ENCODE measurements around the gene EEFSEC.

EEFSEC gene

DNA sequence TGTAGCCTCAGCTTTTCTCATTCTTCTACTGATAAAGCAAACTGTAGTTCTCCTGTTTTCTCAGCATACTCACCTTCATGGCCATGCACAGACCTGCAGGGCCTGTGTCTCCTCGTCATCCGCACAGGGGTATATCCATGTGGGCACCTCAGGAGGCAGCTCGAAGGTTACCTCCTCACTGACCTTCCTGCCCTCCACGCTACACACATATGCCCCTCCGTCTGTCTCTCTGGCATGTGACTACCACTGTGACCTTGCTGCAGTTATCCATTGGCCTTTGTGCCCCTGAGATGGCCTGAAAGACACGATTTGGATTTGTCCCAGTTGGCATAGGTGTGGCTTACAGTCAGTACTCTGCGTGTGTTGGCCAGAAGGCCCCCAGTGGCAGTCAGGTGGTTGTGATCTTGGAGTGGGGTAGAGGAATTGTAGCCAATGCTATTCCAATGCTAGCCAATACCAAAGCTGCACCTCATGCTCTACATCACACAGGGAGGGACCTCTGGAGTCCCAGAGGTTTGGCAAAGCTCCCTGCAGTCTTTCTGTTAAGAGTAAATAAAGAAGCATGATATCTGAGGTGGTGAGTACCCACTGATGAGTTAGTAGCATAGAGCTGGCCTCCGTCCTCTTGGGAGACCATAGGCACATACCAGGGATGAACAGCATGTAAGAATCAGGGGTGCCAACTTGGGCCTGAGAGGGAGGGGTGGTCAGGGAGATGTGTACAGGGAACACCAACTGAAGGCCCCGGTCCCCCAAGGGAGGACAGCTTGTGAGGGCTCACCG, 143.4 kb downstream of the EEFSEC start:
- DNase-seq: no peak

DNA sequence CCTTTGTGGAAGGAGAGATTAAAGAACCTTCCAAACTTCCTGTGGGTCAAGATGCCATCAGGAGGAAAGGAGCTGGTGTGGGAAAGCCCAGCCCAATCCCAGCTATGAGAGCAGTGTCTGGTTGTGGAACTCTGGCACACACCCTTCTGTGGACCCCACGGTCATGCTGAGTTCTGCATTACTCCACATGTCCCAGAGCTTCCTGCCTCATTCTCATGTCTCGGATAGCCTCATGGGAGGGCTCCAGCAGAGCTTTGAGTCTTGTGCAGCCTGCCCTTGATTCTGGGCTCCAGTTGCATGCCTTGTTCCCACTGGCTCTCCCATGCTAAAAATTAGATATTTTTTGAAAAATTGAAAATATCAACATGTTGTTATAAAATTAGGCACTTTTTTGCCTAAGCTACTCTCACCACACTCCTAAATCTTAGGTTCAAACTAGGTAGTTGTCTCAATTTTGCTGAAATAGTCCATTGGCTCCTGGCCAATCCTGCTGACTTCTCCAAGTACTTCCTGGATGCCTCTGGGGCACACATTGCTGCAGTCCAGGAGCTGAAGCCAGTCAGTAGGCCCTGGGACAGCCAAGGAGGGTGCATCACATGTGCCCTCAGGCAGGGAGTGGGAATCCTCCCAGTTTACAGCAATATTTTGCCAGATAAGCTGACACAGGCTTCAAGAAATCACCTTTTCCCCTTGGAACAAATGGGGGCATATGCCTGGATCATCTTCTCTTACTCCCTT, 144.3 kb downstream of the EEFSEC start:
- DNase-seq: peak; percentile 14

- no peak for DNase-seq
Measured at GRCh38 chr3:128301186-128302023, 148.1 kb downstream of the EEFSEC start.

DNA sequence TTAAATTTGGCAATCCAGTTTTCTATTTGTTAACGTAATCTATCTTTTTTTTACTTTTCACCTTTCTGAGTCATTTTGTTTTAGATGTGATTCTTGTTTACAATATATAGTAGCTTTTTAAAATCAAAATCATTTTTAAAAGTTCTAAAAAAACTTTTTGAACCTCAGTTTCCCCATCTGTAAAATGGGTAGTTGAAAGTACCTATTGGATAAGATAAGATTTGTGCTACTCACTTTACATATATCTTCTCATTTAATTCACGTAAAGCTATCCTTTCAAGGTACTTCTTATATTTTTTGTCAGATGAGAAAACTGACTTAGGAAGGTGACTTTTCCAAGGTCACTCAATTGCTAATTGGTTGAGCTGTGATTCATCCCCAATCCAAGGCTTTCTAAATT, 153.2 kb downstream of the EEFSEC start:
- no peak for DNase-seq

DNA sequence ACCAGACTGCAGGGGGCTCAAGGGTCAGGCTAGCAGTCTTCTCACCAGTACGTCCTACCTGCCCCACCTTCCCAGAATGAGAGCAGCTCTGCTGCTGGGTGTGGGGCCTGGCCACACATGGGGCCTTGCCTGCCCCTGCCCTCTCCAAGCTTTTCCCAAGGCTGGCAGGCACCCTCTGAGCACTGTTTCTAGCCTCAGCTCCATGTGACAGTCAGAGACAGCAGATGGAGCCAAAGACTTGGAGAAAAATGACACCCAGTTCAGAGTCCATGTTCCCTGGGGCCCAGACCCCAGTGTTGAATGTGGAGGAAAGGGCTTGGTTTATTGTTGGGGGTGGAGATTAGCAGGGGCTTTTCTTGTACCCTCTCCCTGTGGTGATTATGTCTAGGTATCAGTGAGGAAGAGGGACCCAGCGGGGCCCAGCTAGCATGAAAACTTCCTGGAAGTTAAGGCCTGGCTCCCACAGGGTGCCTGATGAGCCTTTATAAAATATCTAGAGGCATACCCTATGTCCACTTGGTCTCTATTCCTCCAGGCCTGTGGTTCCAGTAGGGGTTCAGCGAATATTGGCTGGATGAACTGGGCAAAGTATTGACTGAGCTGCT, 153.8 kb downstream of the EEFSEC start:
- DNase-seq: peak; percentile 24

- DNase-seq: no peak
Measured at GRCh38 chr3:128307781-128308469, 154.6 kb downstream of the EEFSEC start.

- no peak for DNase-seq
Measured at GRCh38 chr3:128309026-128309425, 155.7 kb downstream of the EEFSEC start.

DNA sequence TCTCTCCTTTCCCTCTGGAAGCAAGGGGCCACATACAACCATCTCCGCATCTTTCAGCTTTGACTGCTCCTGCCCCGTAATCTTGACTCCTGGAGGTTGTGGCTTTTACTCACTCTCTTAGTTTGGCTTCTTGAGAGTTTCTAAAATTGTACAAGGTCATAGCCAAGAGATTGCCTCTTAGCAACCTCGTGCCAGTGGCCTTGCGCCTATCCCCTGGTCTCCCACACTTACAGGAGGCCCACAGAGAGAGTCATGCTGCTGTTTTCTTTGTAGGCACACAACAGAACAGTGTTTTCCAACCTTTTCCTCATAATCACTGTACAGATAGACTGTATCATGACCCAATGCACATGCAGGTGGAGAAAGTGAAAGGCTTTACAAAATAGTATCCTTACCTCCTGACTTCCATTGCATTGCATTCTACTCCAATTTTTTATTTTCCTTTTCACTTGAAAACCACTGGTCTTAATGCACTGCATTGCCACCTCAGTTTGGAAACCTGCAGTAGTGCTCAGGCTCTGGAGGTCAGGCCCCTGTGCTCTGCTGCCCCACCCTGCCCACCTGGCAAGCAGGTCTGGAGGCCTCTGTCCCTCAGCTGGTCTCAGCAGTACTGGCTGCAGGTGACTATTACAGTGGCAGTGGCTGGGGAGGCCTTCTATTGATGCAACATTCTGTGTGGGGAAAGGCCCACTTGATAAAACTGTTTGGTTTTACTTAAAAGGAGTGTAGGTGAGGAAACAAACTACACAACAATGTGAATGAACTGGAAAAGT, 157.2 kb downstream of the EEFSEC start:
- DNase-seq: no peak

GRCh38 chr3:128311441-128311844, 158.2 kb downstream of the EEFSEC start:
- no peak for DNase-seq

DNA sequence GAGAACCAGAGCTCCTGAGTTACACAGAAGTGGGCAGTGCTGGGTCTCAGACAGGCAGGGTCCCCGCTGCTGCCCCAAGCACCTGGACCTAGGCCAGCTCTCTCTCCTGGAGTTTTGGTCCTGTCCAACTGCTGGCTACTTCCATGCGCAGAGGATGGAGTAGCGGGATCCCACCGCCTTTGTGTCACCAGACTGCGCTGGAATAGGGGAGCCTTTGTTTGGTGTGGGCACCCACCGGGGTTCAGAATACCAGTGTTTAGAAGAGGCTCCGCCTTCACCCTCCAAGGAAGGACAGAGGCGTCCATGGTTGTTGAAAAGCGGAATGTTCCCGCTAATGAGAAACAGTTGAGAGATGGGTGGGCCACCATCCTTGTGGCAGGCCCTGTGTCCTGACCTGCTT, 159.0 kb downstream of the EEFSEC start:
- no peak for DNase-seq

GRCh38 chr3:128313071-128313725, 159.9 kb downstream of the EEFSEC start:
- DNase-seq: no peak

- DNase-seq: no peak
Measured at GRCh38 chr3:128313935-128314334, 160.7 kb downstream of the EEFSEC start.

DNA sequence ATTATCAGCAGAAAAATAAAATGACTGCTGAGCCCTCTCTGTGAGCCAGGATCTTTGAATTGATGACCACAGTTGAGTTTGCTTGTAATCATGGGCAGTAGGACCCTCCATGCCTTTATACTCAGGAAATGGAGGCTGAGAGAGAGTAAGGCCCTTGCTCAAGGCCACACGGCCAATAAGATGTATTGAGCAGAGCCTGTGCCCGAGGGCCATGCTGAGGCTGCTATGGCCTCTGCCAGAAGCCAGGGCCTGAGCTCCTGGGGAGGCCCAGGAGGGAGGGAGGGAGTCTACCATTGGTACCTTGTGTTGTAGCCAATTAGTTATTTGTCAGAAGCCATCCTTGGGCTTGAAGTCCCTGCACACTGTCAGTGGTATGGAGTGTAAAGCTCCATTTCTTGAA, 162.0 kb downstream of the EEFSEC start:
- DNase-seq: no peak

- no peak for DNase-seq
Measured at GRCh38 chr3:128316481-128316891, 163.2 kb downstream of the EEFSEC start.

DNA sequence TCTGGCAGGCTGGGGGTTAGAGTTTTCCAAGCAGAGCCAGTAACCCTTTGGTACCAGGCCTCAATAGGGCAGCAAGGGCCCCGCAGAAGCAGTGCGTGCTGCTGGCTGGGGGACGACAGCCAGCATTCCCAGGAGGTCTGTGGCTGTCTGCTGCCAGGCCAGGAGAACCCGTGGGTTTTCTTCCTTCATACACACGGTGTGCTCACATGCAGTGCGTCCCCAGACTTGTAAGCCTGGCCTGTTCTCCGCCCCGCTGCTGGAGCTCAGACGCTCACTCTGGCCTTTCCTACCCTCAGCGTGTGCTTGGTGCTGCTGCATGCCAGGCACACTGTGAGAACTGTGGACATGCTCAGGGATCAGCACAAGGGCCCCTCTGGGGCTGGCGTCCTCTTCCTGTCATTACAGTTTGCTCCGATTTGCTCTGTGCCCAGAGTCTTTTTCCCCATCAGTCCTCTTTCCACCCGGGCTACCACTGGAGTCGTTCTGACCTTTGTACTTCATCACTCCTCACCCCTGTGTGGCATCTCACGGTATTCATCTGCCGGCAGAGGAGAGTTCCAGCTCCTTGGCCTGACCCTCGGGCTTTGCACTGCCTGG, 163.9 kb downstream of the EEFSEC start:
- DNase-seq: no peak

DNA sequence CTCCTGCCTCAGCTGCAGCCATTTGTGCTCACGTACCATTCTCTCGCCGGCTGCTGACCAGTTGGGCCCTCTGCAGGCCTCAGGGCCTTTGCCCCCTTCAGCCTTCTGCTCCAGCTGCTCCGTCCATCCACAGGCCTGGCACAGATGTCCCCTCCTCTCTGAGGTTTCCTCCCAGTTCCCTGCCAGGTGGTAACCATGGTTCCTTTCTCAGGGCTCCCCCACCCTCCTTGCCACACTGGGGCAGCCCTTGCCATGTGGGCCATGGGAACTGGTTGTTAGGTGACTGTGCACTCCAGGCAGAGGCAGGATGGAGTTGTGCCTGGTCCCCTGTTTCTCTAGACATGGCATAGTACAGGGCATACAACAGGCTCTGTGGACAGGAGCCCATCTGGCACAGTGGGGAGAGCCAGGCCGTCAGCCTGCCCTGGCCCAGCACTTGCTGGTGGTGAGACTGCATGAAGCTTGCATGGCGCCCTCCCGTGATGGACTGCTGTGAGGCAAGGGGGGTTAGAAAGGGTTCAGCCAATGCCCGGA, 164.5 kb downstream of the EEFSEC start:
- no peak for DNase-seq

- no peak for DNase-seq
Measured at GRCh38 chr3:128318275-128318941, 165.1 kb downstream of the EEFSEC start.

- no peak for DNase-seq
Measured at GRCh38 chr3:128319107-128319506, 165.8 kb downstream of the EEFSEC start.

GRCh38 chr3:128319741-128320141, 166.5 kb downstream of the EEFSEC start:
- DNase-seq: no peak

All from hematopoietic multipotent progenitor cell treated with erythropoietin and hydrocortisone succinate and interleukin-3 and kit ligand, for 4 days (in vitro differentiated cells).